Colon (tissue), 2 donors: ENCODE measurements around the gene DPP6.

Source experiments
- FAIRE-seq: peaks from 2 replicates; lab custom pipeline; 2012; peaks lifted over from hg19 to GRCh38; lab: Jason Lieb, UNC
- donor health status: control.
- donor health status: control.

The DPP6 gene

GRCh38 chr7:154451480-154452457 lies 399.6 kb downstream of the DPP6 start:
- FAIRE-seq: no peak

- no peak for FAIRE-seq
These were observed 411.6 kb downstream of the DPP6 start for GRCh38 chr7:154463794-154464193.

- no peak for FAIRE-seq
These were observed 417.5 kb downstream of the DPP6 start for GRCh38 chr7:154469652-154470051.

GRCh38 chr7:154472343-154472742 lies 420.1 kb downstream of the DPP6 start:
- no peak for FAIRE-seq

- no peak for FAIRE-seq
These were observed 421.2 kb downstream of the DPP6 start for GRCh38 chr7:154473360-154473759.

GRCh38 chr7:154474903-154475520 lies 422.8 kb downstream of the DPP6 start:
- no peak for FAIRE-seq

- FAIRE-seq: no peak
These were observed 423.7 kb downstream of the DPP6 start for GRCh38 chr7:154475864-154476263.

GRCh38 chr7:154480817-154481216 lies 428.6 kb downstream of the DPP6 start:
- no peak for FAIRE-seq

GRCh38 chr7:154482863-154483262 lies 430.7 kb downstream of the DPP6 start:
- FAIRE-seq: no peak

GRCh38 chr7:154484406-154484805 lies 432.2 kb downstream of the DPP6 start:
- FAIRE-seq: no peak

GRCh38 chr7:154484943-154485342 lies 432.7 kb downstream of the DPP6 start:
- FAIRE-seq: no peak

GRCh38 chr7:154489897-154490296 lies 437.7 kb downstream of the DPP6 start:
- FAIRE-seq: no peak

GRCh38 chr7:154493594-154493993 lies 441.4 kb downstream of the DPP6 start:
- FAIRE-seq: no peak

- no peak for FAIRE-seq
These were observed 445.6 kb downstream of the DPP6 start for GRCh38 chr7:154497751-154498150.

GRCh38 chr7:154503962-154504550 lies 451.9 kb downstream of the DPP6 start:
- FAIRE-seq: no peak

GRCh38 chr7:154504918-154505317 lies 452.7 kb downstream of the DPP6 start:
- no peak for FAIRE-seq

- FAIRE-seq: no peak
These were observed 453.2 kb downstream of the DPP6 start for GRCh38 chr7:154505362-154505761.

- no peak for FAIRE-seq
These were observed 457.0 kb downstream of the DPP6 start for GRCh38 chr7:154509192-154509591.

- no peak for FAIRE-seq
These were observed 460.1 kb downstream of the DPP6 start for GRCh38 chr7:154512121-154512833.

- no peak for FAIRE-seq
These were observed 465.6 kb downstream of the DPP6 start for GRCh38 chr7:154517768-154518167.

GRCh38 chr7:154519229-154519628 lies 467.0 kb downstream of the DPP6 start:
- no peak for FAIRE-seq

GRCh38 chr7:154530136-154530535 lies 477.9 kb downstream of the DPP6 start:
- FAIRE-seq: no peak
